Panc1 (cell line): ENCODE data around the gene MYO18B. TPM values are rescaled to one million over a fixed set of nuclear protein-coding genes. Genes with fewer than 3 reads are reported as not detected.

Source experiments
- ATAC-seq: fragments of 200-7000 bp; cut with Tn5 transposase; 2 replicates; pipeline ENCODE4 v1.9.1; 2020; ENCODE audit warnings: mild to moderate bottlenecking, moderate library complexity
- BruUV-seq: library from RNA; stranded (reverse); fragments of 400-500 nt; replicated peaks from 2 replicates; lab custom pipeline; 2021; lab: Mats Ljungman, UMichigan
- CTCF ChIA-PET: fragments of 300-600 bp; sonication (Branson Sonifier 250); formaldehyde crosslinking; loops from one replicate; lab custom pipeline; 2022; ENCODE audit warnings: antibody characterized with exemption; lab: Charles Lee
- POLR2A ChIA-PET: fragments of 300-600 bp; sonication (Branson Sonifier 250); formaldehyde crosslinking; loops from one replicate; lab custom pipeline; 2022; ENCODE audit warnings: antibody characterized with exemption; lab: Charles Lee
- DNase-seq: peaks from one replicate; pipeline ENCODE4 v3.0.0-alpha.2; 2010; ENCODE audit warnings: low read depth, low spot score
- H3K27ac ChIP-seq: 2 replicates; pipeline ENCODE4 v1.5.1; 2011; ENCODE audit warnings: mild to moderate bottlenecking, low read length, inconsistent platforms
- H3K27me3 ChIP-seq: fragments of 200-500 bp; sonication (Bioruptor generic); 2 replicates; pipeline ENCODE4 v1.6.0; 2014; ENCODE audit warnings: low read length, inconsistent platforms; ENCODE audit not compliant: control insufficient read depth, insufficient read depth
- H3K36me3 ChIP-seq: fragments of 200-500 bp; sonication (Bioruptor generic); 2 replicates; pipeline ENCODE4 v1.5.1; 2014; ENCODE audit warnings: inconsistent platforms, mild to moderate bottlenecking, low read length, moderate library complexity; ENCODE audit not compliant: control insufficient read depth, insufficient read depth
- H3K4me1 ChIP-seq: 2 replicates; pipeline ENCODE4 v1.5.1; 2011; ENCODE audit warnings: inconsistent platforms, mild to moderate bottlenecking, low read length, moderate library complexity; ENCODE audit not compliant: control insufficient read depth, insufficient read depth
- H3K4me3 ChIP-seq, 2 experiments: 2 replicates each; pipeline ENCODE4 v1.5.1; 2011 to 2012; ENCODE audit warnings: low read depth in 2 of 2, low read length in 2 of 2, mild to moderate bottlenecking in 2 of 2, inconsistent platforms in 1 of 2, moderate library complexity in 1 of 2
- H3K9me3 ChIP-seq: fragments of 200-500 bp; sonication (Bioruptor generic); 2 replicates; pipeline ENCODE4 v1.5.1; 2014; ENCODE audit warnings: low read depth, mild to moderate bottlenecking, inconsistent platforms, low read length, moderate library complexity; ENCODE audit not compliant: control insufficient read depth, insufficient read depth
- CTCF ChIP-seq: fragments of 450-650 bp; IDR thresholded peaks from 2 replicates; pipeline ENCODE4 v1.5.1; 2017; ENCODE audit warnings: mild to moderate bottlenecking
- POLR2AphosphoS5 ChIP-seq: IDR thresholded peaks from 2 replicates; pipeline ENCODE4 v1.6.1; 2012; ENCODE audit warnings: mild to moderate bottlenecking, low read depth, low read length, moderate library complexity
- REST ChIP-seq, 2 experiments: IDR thresholded peaks; 2 replicates each; pipeline ENCODE4 v1.6.1; 2011 to 2012; ENCODE audit warnings: low read depth in 2 of 2, control low read depth in 1 of 2, low read length in 1 of 2, mild to moderate bottlenecking in 1 of 2, moderate library complexity in 1 of 2; ENCODE audit not compliant: insufficient read depth in 1 of 2
- SIN3A ChIP-seq: IDR thresholded peaks from 2 replicates; pipeline ENCODE4 v1.6.1; 2012; ENCODE audit warnings: low read depth, mild to moderate bottlenecking, low read length, moderate library complexity, borderline replicate concordance; ENCODE audit not compliant: insufficient read depth
- TCF7L2 ChIP-seq: IDR thresholded peaks from 2 replicates; pipeline ENCODE4 v1.6.1; 2011; ENCODE audit warnings: mild to moderate bottlenecking, low read depth, low read length, inconsistent platforms
- in situ Hi-C: cut with HindIII; loops from 2 replicates; pipeline ENCODE4 v1.10.0; 2016; ENCODE audit warnings: low sequenced_read_pairs, low pct_unique_long_range_greater_than_20kb
- intact Hi-C: fragments of 100-400 bp; cut with micrococcal nuclease; formaldehyde crosslinking; loops from one replicate; pipeline ENCODE4 v1.10.0; 2022; ENCODE audit not compliant: unreplicated experiment
- total RNA-seq: library from RNA; stranded (reverse); gene quantifications from one replicate; pipeline ENCODE4 v1.2.1, GENCODE V29; 2021; ENCODE audit not compliant: unreplicated experiment

MYO18B gene
- total RNA-seq, 1 experiment from 2014 or later = not detected

- ChIA-PET POLR2A (no interaction called here), CTCF (no interaction called here)
- no TSS peak for BruUV-seq
- H3K36me3 ChIP-seq = no peaks in the 10 kb centered on the region
- H3K27ac ChIP-seq = no peak overlapping the region
- no peaks in the 10 kb centered on the region; the same call in 1 of the 2 replicates for H3K27me3 ChIP-seq
- no peak overlapping the region for H3K4me3 ChIP-seq
- no peak for ATAC-seq
- DNase-seq = no peak
- intact Hi-C loops = no loop called here
- no peaks in the 10 kb centered on the region for H3K9me3 ChIP-seq
- H3K4me1 ChIP-seq = no peaks in the 10 kb centered on the region
- in situ Hi-C loops = no loop called here
- TF ChIP-seq CTCF (no peak), REST (IDR thresholded peaks at IDR 0.05; ENCODE audit: insufficient read depth in 1 of 2, low read depth in 2 of 2, low read length in 1 of 2) (no peak), SIN3A (no peak), POLR2AphosphoS5 (no peak), TCF7L2 (no peak)
Observed at GRCh38 chr22:25848954-25849353, 107.0 kb downstream of the MYO18B start.

- ChIA-PET CTCF (no interaction called here), POLR2A (no interaction called here)
- no peaks in the 10 kb centered on the region for H3K36me3 ChIP-seq
- no peaks in the 10 kb centered on the region for H3K4me1 ChIP-seq
- TF ChIP-seq REST (IDR thresholded peaks at IDR 0.05; ENCODE audit: insufficient read depth in 1 of 2, low read depth in 2 of 2, low read length in 1 of 2) (no peak), CTCF (no peak), SIN3A (no peak), TCF7L2 (no peak), POLR2AphosphoS5 (no peak)
- intact Hi-C loops = no loop called here
- no peaks in the 10 kb centered on the region; the same call in 1 of the 2 replicates for H3K27me3 ChIP-seq
- H3K4me3 ChIP-seq = no peak overlapping the region
- DNase-seq (no peak), ATAC-seq (no peak)
- in situ Hi-C loops = no loop called here
- no peak overlapping the region for H3K27ac ChIP-seq
- no TSS peak for BruUV-seq
- H3K9me3 ChIP-seq = no peaks in the 10 kb centered on the region
Observed at GRCh38 chr22:25849522-25849921, 107.5 kb downstream of the MYO18B start.
